Lower leg skin (tissue), 4 donors: Measurements from ENCODE around the gene MMP7. TPM values are rescaled to one million over a fixed set of nuclear protein-coding genes. Genes with fewer than 3 reads are reported as not detected.

Source experiments
- DNase-seq, 2 donors: peaks; one replicate each; pipeline ENCODE4 v3.0.0-alpha.2; 2019; ENCODE audit warnings: low spot score in 2 of 2
- H3K4me3 ChIP-seq: fragments of 200-600 bp; sonication (generic); 2 replicates; pipeline ENCODE4 v1.5.1; 2017; ENCODE audit warnings: mild to moderate bottlenecking, low read depth; ENCODE audit not compliant: poor library complexity, severe bottlenecking
- CTCF ChIP-seq, 3 donors: fragments of 450-650 bp; IDR thresholded peaks; one replicate each; pipeline ENCODE4 v1.5.1; 2016; ENCODE audit warnings: antibody characterized with exemption in 3 of 3, mild to moderate bottlenecking in 3 of 3, moderate library complexity in 2 of 3
- POLR2A ChIP-seq, 2 donors: fragments of 450-650 bp; IDR thresholded peaks; one replicate each; pipeline ENCODE4 v1.6.1; 2016 to 2017; ENCODE audit warnings: antibody characterized with exemption in 2 of 2, mild to moderate bottlenecking in 1 of 2, moderate library complexity in 1 of 2
- WGBS, 2 donors: methylation state at CpG; one replicate each; pipeline ENCODE4 v1.1.5; 2018; 5-methylcytosine and 5-hydroxymethylcytosine counted together
- intact Hi-C: fragments of 100-400 bp; cut with DNase I; formaldehyde crosslinking; loops from one replicate; pipeline ENCODE4 v1.15.0; 2023; ENCODE audit warnings: low total_unique reads
- total RNA-seq, 4 donors: library from RNA; depleted of rRNA; stranded (reverse); fragments of >200 nt; gene quantifications; one replicate each; pipeline ENCODE4 v1.1.0, GENCODE V29; 2016

Gene MMP7
- total RNA-seq, 4 donors from 2014 or later: 15.9 to 195 (median 95.8) TPM

GRCh38 chr11:102523189-102523570 lies 7.4 kb downstream of the MMP7 start:
- intact Hi-C loops: no loop called here

GRCh38 chr11:102522312-102523188 lies 8.0 kb downstream of the MMP7 start:
- WGBS, 2 donors: 66 to 74% methylated on average over 5 of the region's 5 CpGs
- TF ChIP-seq POLR2A (IDR thresholded peaks at IDR 0.05) (no peak), CTCF (IDR thresholded peaks at IDR 0.05) (no peak)
- intact Hi-C loops: no loop called here
- no peak for DNase-seq
- H3K4me3 ChIP-seq: no peak overlapping the region

More at GRCh38 chr11:102523189-102523570, 7.4 kb downstream of the MMP7 start:
- no peak for TF ChIP-seq CTCF (IDR thresholded peaks at IDR 0.05)
- DNase-seq: no peak
- WGBS, 2 donors: 56 to 61% methylated on average over 2 of the region's 2 CpGs
- H3K4me3 ChIP-seq: no peak overlapping the region

DNA sequence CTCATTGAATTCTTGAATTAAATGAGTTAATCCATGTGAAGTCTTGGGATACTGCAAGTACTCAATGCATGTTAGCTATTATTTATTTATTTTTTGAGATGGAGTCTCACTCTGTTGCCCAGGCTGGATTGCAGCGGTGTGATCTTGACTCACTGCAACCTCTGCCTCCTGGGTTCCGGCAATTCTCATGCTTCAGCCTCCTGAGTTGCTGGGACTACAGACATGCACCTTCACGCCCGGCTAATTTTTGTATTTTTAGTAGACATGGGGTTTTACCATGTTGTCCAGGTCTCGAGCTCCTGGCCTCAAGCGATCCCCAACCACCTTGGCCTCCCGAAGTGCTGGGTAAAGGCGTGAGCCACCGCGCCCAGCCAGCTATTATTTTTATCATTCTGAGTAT lies 9.4 kb downstream of the MMP7 start:
- intact Hi-C loops: no loop called here
- 91% methylated on average over 10 of the region's 10 CpGs for WGBS, 2 donors
- DNase-seq: no peak
- no peak overlapping the region for H3K4me3 ChIP-seq
- TF ChIP-seq CTCF (IDR thresholded peaks at IDR 0.05) (no peak), POLR2A (IDR thresholded peaks at IDR 0.05) (no peak)

- intact Hi-C loops: no loop called here
- no peak for DNase-seq
- no peak for TF ChIP-seq CTCF (IDR thresholded peaks at IDR 0.05)
- no peak for TF ChIP-seq POLR2A (IDR thresholded peaks at IDR 0.05)
- no peak overlapping the region for H3K4me3 ChIP-seq
These were observed 10.0 kb downstream of the MMP7 start for GRCh38 chr11:102520514-102520913.

DNA sequence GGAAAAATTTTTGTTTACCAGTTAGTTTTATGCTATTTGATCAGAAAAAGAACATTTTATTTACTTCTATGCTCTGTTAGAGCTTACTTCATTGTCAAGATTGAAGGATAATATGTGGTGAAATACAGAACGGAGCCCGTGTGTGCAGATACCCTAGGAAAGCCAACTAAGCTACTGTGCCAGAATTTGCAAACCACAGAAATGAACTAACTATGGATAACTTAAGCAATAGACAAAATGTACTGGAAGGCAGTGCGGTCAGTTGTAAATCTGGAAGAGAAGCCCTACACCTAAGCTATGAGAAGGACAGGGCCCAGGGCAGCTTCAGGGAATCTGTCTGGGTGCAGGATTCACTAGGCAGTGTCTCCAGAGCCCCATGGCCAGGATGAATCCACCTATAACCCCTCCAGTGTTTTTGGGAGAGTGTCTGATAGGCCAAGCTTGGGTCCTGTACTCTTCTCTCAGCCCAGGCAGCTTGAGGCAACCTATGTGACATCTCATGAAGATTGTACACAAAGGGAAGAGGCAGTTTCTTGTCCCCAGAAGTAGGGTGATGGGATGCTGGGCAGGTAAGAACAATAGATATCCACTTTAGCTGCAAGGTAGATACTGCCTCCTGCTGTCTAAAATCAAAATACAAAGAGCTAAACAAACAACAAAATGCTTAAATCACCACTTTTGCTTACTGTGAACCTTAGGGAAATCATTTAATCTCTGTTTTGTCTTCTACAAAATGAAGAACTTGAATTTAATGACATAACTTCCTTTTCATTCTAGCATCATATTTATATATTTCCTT lies 12.1 kb downstream of the MMP7 start:
- 72 to 82% methylated on average over 3 of the region's 3 CpGs for WGBS, 2 donors
- DNase-seq: no peak
- TF ChIP-seq CTCF (IDR thresholded peaks at IDR 0.05) (no peak), POLR2A (IDR thresholded peaks at IDR 0.05) (no peak)
- intact Hi-C loops: no loop called here
- H3K4me3 ChIP-seq: no peak overlapping the region
